ENCODE data around the gene RAB34. TPM values are rescaled to one million over a fixed set of nuclear protein-coding genes. Genes with fewer than 3 reads are reported as not detected.

RAB34 gene
- total RNA-seq, 1 experiment from 2014 or later, result 158 TPM

GRCh38 chr17:28682655-28683054, 35.0 kb downstream of the RAB34 start:
- no peak overlapping the region for H3K27ac ChIP-seq (ENCODE audit: low read depth, low read length, poor library complexity, severe bottlenecking)

DNA sequence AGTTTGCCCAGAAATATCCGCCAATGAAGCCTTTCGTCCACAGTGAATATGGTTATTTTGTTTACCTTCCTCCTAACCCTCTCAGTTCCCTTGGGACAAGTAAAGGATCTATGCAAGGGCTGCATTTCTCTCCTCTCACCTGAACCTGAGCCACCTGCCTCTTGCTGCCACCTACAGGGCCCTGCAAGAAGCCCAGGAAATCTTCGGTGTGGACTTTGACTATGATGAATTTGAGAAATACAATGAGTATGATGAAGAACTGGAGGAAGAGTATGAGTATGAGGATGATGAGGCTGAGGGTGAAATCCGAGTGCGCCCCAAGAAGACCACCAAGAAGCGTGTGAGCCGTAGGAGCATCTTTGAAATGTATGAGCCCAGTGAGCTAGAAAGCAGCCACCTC, 41.7 kb downstream of the RAB34 start:
- CTCF ChIA-PET, result interaction anchor here (0.7 kb wide), 1 partner anchor 26 kb away, joined by 3 read pairs; no protein-coding TSS in a partner anchor
- intact Hi-C loops (cut with micrococcal nuclease; ENCODE audit: unreplicated experiment), result no loop called here

More at GRCh38 chr17:28682655-28683054, 35.0 kb downstream of the RAB34 start:
- no peak for DNase-seq (ENCODE audit: low spot score)
- no peaks in the 10 kb centered on the region for H3K9me3 ChIP-seq (ENCODE audit: low read depth, low read length, poor library complexity, severe bottlenecking)
- H3K27me3 ChIP-seq (replicated peaks; ENCODE audit: insufficient read depth, low read depth, low read length, poor library complexity), result no peaks in the 10 kb centered on the region
- no TSS peak for BruUV-seq (replicated peaks)
- peaks cover 87% of the 10 kb centered on the region for H3K36me3 ChIP-seq (ENCODE audit: insufficient read depth, low read length, poor library complexity, severe bottlenecking)
- no peak overlapping the region for H3K4me3 ChIP-seq (ENCODE audit: low read depth, low read length, poor library complexity, severe bottlenecking)
- ChIA-PET POLR2A (ENCODE audit: low non-redundant PET) (no interaction called here), CTCF (no interaction called here)
- intact Hi-C loops (cut with micrococcal nuclease; ENCODE audit: unreplicated experiment), result no loop called here
- TF ChIP-seq, protein P1, sequence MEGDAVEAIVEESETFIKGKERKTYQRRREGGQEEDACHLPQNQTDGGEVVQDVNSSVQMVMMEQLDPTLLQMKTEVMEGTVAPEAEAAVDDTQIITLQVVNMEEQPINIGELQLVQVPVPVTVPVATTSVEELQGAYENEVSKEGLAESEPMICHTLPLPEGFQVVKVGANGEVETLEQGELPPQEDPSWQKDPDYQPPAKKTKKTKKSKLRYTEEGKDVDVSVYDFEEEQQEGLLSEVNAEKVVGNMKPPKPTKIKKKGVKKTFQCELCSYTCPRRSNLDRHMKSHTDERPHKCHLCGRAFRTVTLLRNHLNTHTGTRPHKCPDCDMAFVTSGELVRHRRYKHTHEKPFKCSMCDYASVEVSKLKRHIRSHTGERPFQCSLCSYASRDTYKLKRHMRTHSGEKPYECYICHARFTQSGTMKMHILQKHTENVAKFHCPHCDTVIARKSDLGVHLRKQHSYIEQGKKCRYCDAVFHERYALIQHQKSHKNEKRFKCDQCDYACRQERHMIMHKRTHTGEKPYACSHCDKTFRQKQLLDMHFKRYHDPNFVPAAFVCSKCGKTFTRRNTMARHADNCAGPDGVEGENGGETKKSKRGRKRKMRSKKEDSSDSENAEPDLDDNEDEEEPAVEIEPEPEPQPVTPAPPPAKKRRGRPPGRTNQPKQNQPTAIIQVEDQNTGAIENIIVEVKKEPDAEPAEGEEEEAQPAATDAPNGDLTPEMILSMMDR (conservative IDR thresholded peaks at IDR 0.05; ENCODE audit: low read depth, low read length), result no peak
- TF ChIP-seq EZH2 (IDR thresholded peaks at IDR 0.05; ENCODE audit: borderline replicate concordance, low read depth, low read length, poor library complexity, severe bottlenecking), result no peak
- no peaks in the 10 kb centered on the region for H3K4me1 ChIP-seq (ENCODE audit: insufficient read depth, low read length, poor library complexity, severe bottlenecking)

DNA sequence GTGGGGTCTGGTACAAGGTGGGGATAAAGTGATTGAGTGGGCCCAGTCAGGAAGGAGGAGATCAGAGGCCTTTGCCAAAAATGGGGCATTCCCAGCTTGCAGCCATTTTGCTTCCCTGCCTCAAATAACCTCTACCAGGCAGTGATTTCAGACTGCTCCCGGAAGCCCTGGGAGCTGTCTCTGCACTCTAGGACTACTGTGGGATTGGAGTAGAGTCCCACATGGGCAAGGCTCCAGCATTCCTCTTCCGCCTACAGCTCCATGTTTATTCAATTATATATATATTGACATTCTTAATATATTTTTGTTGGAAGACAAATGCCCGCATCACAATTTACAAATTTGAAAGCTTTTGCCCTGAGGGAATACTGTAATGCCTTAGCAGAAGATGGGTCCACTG, 42.2 kb downstream of the RAB34 start:
- no TSS peak for BruUV-seq (replicated peaks)
- CTCF ChIA-PET, result no interaction called here
- intact Hi-C loops (cut with micrococcal nuclease; ENCODE audit: unreplicated experiment), result no loop called here
- POLR2A ChIA-PET (ENCODE audit: low non-redundant PET), result no interaction called here
- no peaks in the 10 kb centered on the region for H3K27me3 ChIP-seq (replicated peaks; ENCODE audit: insufficient read depth, low read depth, low read length, poor library complexity)
- no peaks in the 10 kb centered on the region for H3K9me3 ChIP-seq (ENCODE audit: low read depth, low read length, poor library complexity, severe bottlenecking)
- no peak for TF ChIP-seq EZH2 (IDR thresholded peaks at IDR 0.05; ENCODE audit: borderline replicate concordance, low read depth, low read length, poor library complexity, severe bottlenecking)
- TF ChIP-seq, protein P1 (conservative IDR thresholded peaks at IDR 0.05; ENCODE audit: low read depth, low read length), result no peak
- H3K4me3 ChIP-seq (ENCODE audit: low read depth, low read length, poor library complexity, severe bottlenecking), result no peak overlapping the region
- H3K4me1 ChIP-seq (ENCODE audit: insufficient read depth, low read length, poor library complexity, severe bottlenecking), result no peaks in the 10 kb centered on the region
- peaks cover 86% of the 10 kb centered on the region for H3K36me3 ChIP-seq (ENCODE audit: insufficient read depth, low read length, poor library complexity, severe bottlenecking)
- no peak for DNase-seq (ENCODE audit: low spot score)
- no peak overlapping the region for H3K27ac ChIP-seq (ENCODE audit: low read depth, low read length, poor library complexity, severe bottlenecking)

More for the DNA sequence above, 41.7 kb downstream of the RAB34 start:
- TF ChIP-seq EZH2 (IDR thresholded peaks at IDR 0.05; ENCODE audit: borderline replicate concordance, low read depth, low read length, poor library complexity, severe bottlenecking), result no peak
- TF ChIP-seq, protein P1 (conservative IDR thresholded peaks at IDR 0.05; ENCODE audit: low read depth, low read length), result peak; percentile 36
- no TSS peak for BruUV-seq (replicated peaks)
- POLR2A ChIA-PET (ENCODE audit: low non-redundant PET), result no interaction called here
- H3K27me3 ChIP-seq (replicated peaks; ENCODE audit: insufficient read depth, low read depth, low read length, poor library complexity), result no peaks in the 10 kb centered on the region
- H3K27ac ChIP-seq (ENCODE audit: low read depth, low read length, poor library complexity, severe bottlenecking), result no peak overlapping the region
- DNase-seq (ENCODE audit: low spot score), result no peak
- no peaks in the 10 kb centered on the region for H3K4me1 ChIP-seq (ENCODE audit: insufficient read depth, low read length, poor library complexity, severe bottlenecking)
- no peaks in the 10 kb centered on the region for H3K9me3 ChIP-seq (ENCODE audit: low read depth, low read length, poor library complexity, severe bottlenecking)
- peaks cover 87% of the 10 kb centered on the region for H3K36me3 ChIP-seq (ENCODE audit: insufficient read depth, low read length, poor library complexity, severe bottlenecking)
- no peak overlapping the region for H3K4me3 ChIP-seq (ENCODE audit: low read depth, low read length, poor library complexity, severe bottlenecking)
